Prostate gland (tissue), 2 donors: ENCODE measurements around the gene GRIN2A.

Experiments
- POLR2A ChIP-seq: fragments of 450-650 bp; IDR thresholded peaks from one replicate; pipeline ENCODE4 v1.6.1; 2016; ENCODE audit warnings: antibody characterized with exemption, mild to moderate bottlenecking
- POLR2AphosphoS5 ChIP-seq: sonication (generic); formaldehyde crosslinking; IDR thresholded peaks from one replicate; pipeline ENCODE4 v1.6.1; 2017; ENCODE audit warnings: antibody characterized with exemption
- TF ChIP-seq, protein P1 (sequence below), 4 experiments: fragments of 200-600 bp in 2 of 4; fragments of 450-650 bp in 2 of 4; sonication (generic) in 2 of 4; IDR thresholded peaks; 1 replicate in 3 of 4; 2 replicates in 1 of 4; pipeline ENCODE4 v1.5.1; 2016 to 2019; ENCODE audit warnings: antibody characterized with exemption in 4 of 4, mild to moderate bottlenecking in 2 of 4, moderate library complexity in 2 of 4

DNA sequence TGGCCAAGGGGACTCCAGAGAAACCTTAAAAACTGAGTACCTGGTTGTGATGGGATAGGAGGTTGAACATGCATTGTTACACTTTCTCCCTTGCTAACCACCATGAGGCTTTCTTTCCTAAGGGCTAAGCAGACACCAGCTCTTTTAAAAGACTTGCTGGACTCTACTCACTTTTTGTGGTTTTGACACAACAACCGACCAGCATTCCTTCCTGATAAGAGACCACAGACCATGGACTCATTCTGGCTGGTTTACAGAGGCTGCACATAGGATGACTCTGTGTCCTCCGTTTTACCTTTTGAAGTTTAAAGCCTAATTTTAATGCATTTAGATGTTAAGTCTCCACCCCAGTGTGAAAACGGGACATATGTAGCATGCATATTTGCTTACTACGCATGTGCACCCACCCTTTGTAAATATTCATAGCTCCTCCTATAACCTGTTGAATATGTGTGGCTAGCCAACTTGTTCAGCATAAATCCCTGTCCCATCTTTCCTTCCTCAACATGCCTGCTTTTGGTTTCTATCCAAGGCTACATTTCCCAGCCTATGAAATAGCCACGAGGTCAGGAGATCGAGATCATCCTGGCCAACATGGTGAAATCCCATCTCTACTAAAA, 475.9 kb downstream of the GRIN2A start:
- TF ChIP-seq, protein P1, sequence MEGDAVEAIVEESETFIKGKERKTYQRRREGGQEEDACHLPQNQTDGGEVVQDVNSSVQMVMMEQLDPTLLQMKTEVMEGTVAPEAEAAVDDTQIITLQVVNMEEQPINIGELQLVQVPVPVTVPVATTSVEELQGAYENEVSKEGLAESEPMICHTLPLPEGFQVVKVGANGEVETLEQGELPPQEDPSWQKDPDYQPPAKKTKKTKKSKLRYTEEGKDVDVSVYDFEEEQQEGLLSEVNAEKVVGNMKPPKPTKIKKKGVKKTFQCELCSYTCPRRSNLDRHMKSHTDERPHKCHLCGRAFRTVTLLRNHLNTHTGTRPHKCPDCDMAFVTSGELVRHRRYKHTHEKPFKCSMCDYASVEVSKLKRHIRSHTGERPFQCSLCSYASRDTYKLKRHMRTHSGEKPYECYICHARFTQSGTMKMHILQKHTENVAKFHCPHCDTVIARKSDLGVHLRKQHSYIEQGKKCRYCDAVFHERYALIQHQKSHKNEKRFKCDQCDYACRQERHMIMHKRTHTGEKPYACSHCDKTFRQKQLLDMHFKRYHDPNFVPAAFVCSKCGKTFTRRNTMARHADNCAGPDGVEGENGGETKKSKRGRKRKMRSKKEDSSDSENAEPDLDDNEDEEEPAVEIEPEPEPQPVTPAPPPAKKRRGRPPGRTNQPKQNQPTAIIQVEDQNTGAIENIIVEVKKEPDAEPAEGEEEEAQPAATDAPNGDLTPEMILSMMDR (IDR thresholded peaks at IDR 0.05), result no peak
- TF ChIP-seq POLR2AphosphoS5, result no peak
- TF ChIP-seq POLR2A, result no peak
